OCI-LY1 (cell line): ENCODE measurements around the gene PPP2R5C.

ENCODE experiments used
- H2AFZ ChIP-seq: fragments of 200-600 bp; sonication (generic), shearing (Covaris generic); 2 replicates; pipeline ENCODE4 v1.6.0; 2014; ENCODE audit warnings: antibody characterized with exemption, mild to moderate bottlenecking, low read length
- H3F3A ChIP-seq: fragments of 200-600 bp; sonication (generic), shearing (Covaris generic); 2 replicates; pipeline ENCODE4 v1.6.0; 2014; ENCODE audit warnings: mild to moderate bottlenecking, antibody characterized with exemption, low read length, moderate library complexity; ENCODE audit not compliant: insufficient read depth
- H3K27ac ChIP-seq: fragments of 200-600 bp; sonication (generic); 2 replicates; pipeline ENCODE4 v1.5.1; 2014; ENCODE audit warnings: low read length, mixed run types, mild to moderate bottlenecking, low read depth; ENCODE audit not compliant: poor library complexity, severe bottlenecking
- H3K27me3 ChIP-seq: fragments of 200-600 bp; sonication (generic); 2 replicates; pipeline ENCODE4 v1.6.0; 2014; ENCODE audit warnings: antibody characterized with exemption, mild to moderate bottlenecking, low read length, moderate library complexity; ENCODE audit not compliant: insufficient read depth
- H3K36me3 ChIP-seq: fragments of 200-600 bp; sonication (generic); 2 replicates; pipeline ENCODE4 v1.6.1; 2014; ENCODE audit warnings: mild to moderate bottlenecking, antibody characterized with exemption, low read length, moderate library complexity, mixed read lengths; ENCODE audit not compliant: insufficient read depth
- H3K4me1 ChIP-seq: fragments of 200-600 bp; sonication (generic); 2 replicates; pipeline ENCODE4 v1.5.1; 2014; ENCODE audit warnings: mild to moderate bottlenecking, low read length, moderate library complexity; ENCODE audit not compliant: insufficient read depth, severe bottlenecking
- H3K4me2 ChIP-seq: fragments of 200-600 bp; sonication (generic), shearing (Covaris generic); 2 replicates; pipeline ENCODE4 v1.6.1; 2014; ENCODE audit warnings: low read length
- H3K4me3 ChIP-seq: fragments of 200-600 bp; sonication (generic); 2 replicates; pipeline ENCODE4 v1.5.1; 2014; ENCODE audit warnings: low read length, low read depth, mild to moderate bottlenecking, mixed read lengths; ENCODE audit not compliant: poor library complexity, severe bottlenecking
- H3K79me2 ChIP-seq: fragments of 200-600 bp; shearing (Covaris generic); 2 replicates; pipeline ENCODE4 v1.6.1; 2016; ENCODE audit warnings: mixed run types, low read length, mixed read lengths; ENCODE audit not compliant: insufficient read depth
- H3K9ac ChIP-seq: fragments of 200-600 bp; sonication (generic), shearing (Covaris generic); 2 replicates; pipeline ENCODE4 v1.6.1; 2014; ENCODE audit warnings: mild to moderate bottlenecking, low read length, mixed read lengths
- H3K9me2 ChIP-seq: fragments of 200-600 bp; sonication (generic), shearing (Covaris generic); 2 replicates; pipeline ENCODE4 v1.6.1; 2014; ENCODE audit warnings: low read depth, mild to moderate bottlenecking, low read length, mixed read lengths
- H3K9me3 ChIP-seq: fragments of 200-600 bp; shearing (Covaris generic); 2 replicates; pipeline ENCODE4 v1.6.1; 2014; ENCODE audit warnings: low read length, mixed read lengths
- H4K20me1 ChIP-seq: fragments of 200-600 bp; sonication (generic), shearing (Covaris generic); 2 replicates; pipeline ENCODE4 v1.6.0; 2016; ENCODE audit warnings: mild to moderate bottlenecking, low read length; ENCODE audit not compliant: insufficient read depth
- CTCF ChIP-seq: fragments of 200-600 bp; sonication (generic), shearing (Covaris generic); IDR thresholded peaks from 2 replicates; pipeline ENCODE4 v1.5.1; 2017; ENCODE audit warnings: mild to moderate bottlenecking, antibody characterized with exemption, low read length, moderate library complexity, mixed read lengths
- EZH2 ChIP-seq: fragments of 200-600 bp; sonication (generic), shearing (Covaris generic); IDR thresholded peaks from 2 replicates; pipeline ENCODE4 v1.8.0; 2017; ENCODE audit warnings: borderline replicate concordance, mixed run types, mild to moderate bottlenecking, antibody characterized with exemption, low read length, moderate library complexity, mixed read lengths

PPP2R5C gene

DNA sequence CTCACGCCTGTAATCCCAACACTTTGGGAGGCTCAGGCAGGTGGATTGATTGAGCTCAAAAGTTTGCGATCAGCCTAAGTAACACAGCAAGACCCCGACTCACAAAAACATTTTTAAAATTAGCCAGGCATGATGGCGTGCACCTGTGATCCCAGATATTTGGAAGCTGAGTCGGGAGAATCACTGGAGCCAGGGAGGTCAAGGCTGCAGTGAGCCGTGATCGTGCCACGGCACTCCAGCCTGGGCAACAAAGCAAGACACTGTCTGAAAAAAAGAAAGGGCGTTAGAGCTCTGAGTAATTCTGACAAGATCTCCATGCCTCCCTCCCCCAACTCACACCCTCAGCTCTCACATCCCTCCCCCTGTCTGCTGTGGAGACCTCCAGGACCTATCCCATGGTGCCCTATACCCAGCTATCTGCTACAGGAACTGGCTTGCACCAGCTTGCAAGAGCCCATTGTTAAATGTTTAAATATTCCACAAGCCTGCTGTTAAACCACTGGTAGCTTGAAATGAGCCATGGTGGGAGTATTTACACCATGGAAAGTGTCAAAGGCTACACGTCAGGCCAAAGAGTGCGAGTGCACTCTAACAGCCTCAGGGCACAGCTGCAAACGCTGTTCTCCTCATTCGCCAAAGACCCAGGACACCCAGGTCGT, 35.1 kb upstream of the PPP2R5C start:
- TF ChIP-seq CTCF (no peak), EZH2 (no peak)
- Histone ChIP-seq H3K27ac (no peak overlapping the region), H3K9me2 (no peaks in the 10 kb centered on the region), H2AFZ (no peak overlapping the region), H3F3A (peaks cover 3% of the 10 kb centered on the region; the same call in 1 of the 2 replicates), H3K4me3 (no peak overlapping the region), H3K4me1 (peaks cover 17% of the 10 kb centered on the region), H3K9me3 (no peaks in the 10 kb centered on the region), H3K4me2 (no peak overlapping the region), H3K36me3 (no peaks in the 10 kb centered on the region), H3K79me2 (no peaks in the 10 kb centered on the region), H4K20me1 (no peaks in the 10 kb centered on the region), H3K9ac (no peak overlapping the region), H3K27me3 (no peaks in the 10 kb centered on the region; the same call in 1 of the 2 replicates)

DNA sequence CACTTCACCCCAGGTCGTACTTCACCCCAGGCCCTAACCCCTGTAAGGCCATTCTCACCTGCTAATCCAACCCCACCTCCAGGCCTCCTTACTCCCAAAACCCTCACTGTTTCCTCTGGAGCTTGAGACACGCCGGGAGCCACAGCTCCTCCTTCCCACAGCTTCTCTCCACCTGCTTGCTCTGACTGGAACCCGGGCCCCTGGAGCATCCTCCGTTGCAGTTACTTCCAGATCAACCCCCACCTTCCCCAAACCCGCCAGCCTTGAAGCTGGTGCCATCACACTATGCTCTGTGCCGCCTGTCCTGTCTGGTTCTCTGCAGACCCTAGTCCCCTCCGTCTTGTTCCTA, 34.6 kb upstream of the PPP2R5C start:
- Histone ChIP-seq H3K36me3 (no peaks in the 10 kb centered on the region), H3K9ac (no peak overlapping the region), H3F3A (peaks cover 3% of the 10 kb centered on the region; the same call in 1 of the 2 replicates), H3K79me2 (no peaks in the 10 kb centered on the region), H3K9me3 (no peaks in the 10 kb centered on the region), H2AFZ (no peak overlapping the region), H3K27me3 (no peaks in the 10 kb centered on the region; the same call in 1 of the 2 replicates), H3K4me1 (peaks cover 17% of the 10 kb centered on the region), H3K4me2 (no peak overlapping the region), H4K20me1 (no peaks in the 10 kb centered on the region), H3K27ac (no peak overlapping the region), H3K4me3 (no peak overlapping the region), H3K9me2 (no peaks in the 10 kb centered on the region)
- TF ChIP-seq CTCF (no peak), EZH2 (no peak)

DNA sequence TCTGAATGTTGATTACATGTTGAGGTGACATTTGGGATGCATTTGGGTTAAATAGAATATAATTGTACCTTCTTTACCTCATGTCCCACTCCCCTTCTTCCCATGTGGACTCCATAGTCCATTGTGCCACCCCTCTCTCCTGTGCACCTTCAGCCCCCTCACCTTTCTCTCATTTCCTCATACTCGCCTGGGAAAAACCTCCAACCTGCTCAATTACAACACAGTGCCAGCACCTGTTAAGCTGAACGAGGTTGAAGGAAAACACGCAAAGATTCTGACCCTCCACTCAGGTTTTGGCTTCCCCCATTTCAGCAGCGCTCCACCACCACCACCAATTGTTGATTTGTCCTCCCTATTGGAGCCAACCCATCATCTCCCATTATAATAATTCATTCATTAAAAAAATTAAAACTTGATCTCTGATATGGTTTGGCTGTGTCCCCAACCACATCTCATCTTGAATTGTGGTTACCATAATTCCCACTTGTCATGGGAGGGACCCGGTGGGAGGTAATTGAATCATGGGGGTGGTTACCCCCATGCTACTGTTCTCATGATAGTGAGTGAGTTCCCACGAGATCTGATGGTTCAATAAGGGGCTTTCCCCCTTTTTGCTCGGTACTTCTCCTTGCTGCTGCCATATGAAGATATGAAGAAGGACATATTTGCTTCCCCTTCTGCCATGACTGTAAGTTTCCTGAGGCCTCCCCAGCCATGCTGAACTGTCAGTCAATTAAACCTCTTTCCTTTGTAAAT, 33.7 kb upstream of the PPP2R5C start:
- no peak for TF ChIP-seq CTCF
- Histone ChIP-seq H3K27me3 (no peaks in the 10 kb centered on the region; the same call in 1 of the 2 replicates), H3K4me3 (no peak overlapping the region), H3K79me2 (no peaks in the 10 kb centered on the region), H3K9me3 (no peaks in the 10 kb centered on the region), H3K9ac (no peak overlapping the region), H2AFZ (no peak overlapping the region), H3K27ac (no peak overlapping the region), H3K36me3 (no peaks in the 10 kb centered on the region), H3K4me1 (peaks cover 13% of the 10 kb centered on the region), H4K20me1 (no peaks in the 10 kb centered on the region), H3K9me2 (no peaks in the 10 kb centered on the region), H3K4me2 (no peak overlapping the region), H3F3A (peaks cover 3% of the 10 kb centered on the region; the same call in 1 of the 2 replicates)
